ENCODE data around the gene MGRN1. TPM values are rescaled to one million over a fixed set of nuclear protein-coding genes. Genes with fewer than 3 reads are reported as not detected.

MGRN1 gene
- total and polyA plus RNA-seq, 2 of the 13 experiments (the other 11 are each of a cell fraction or from before 2014, with no cell fraction given) = 11.9 to 12.6 TPM

DNA sequence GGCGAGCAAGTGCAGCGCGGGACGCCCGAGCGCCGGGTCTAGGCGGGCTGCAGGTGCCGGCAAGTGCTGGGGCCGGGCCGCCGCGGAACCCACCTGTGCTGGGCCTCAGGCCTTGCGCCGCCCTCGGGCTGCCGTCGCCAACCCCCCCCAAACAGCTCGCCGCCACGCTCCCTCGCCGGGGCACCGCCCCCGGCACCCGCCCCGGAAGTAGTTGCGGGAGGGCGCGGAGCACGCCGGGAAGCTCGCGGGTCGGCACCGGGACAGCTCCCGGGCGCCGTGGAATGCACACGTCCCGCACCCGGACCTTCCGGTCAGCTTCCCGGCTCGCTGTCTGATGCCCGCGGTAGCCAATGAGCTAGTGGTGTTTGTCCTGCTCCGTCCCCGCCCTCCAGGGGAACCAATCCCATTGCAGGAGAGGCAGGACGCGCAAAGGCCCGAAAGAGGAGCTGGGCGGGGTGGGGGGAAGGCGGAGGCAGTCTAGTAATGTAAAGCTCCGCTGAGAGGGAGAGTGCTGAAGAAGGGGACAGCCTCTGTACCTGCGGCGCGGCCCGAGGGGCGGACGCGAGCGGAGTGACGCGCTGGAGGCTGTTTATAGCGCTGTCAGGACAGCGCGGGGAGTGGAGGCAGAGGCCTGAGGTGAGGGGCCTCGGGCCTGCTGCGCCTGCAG, 109.6 kb downstream of the MGRN1 start, which contains the start of the genes ANKS3 and DNAAF8 (continued):
- TF ChIP-seq RARG (CRISPR knock-in tag; IDR thresholded peaks at IDR 0.05; ENCODE audit: low read depth) (no peak), SSRP1 (CRISPR knock-in tag; IDR thresholded peaks at IDR 0.05) (no peak), ZNF382 (CRISPR knock-in tag; IDR thresholded peaks at IDR 0.05; ENCODE audit: borderline replicate concordance) (no peak), ZNF143 (CRISPR knock-in tag; IDR thresholded peaks at IDR 0.05) (peak; percentile 93), ZNF552 (CRISPR knock-in tag; IDR thresholded peaks at IDR 0.05; ENCODE audit: borderline replicate concordance) (no peak), ZSCAN25 (CRISPR knock-in tag; IDR thresholded peaks at IDR 0.05) (peak; percentile 26; the same call in 1 of the 2 replicates), USF2 (IDR thresholded peaks at IDR 0.05; ENCODE audit: low read depth, low read length) (no peak), USF2 (CRISPR knock-in tag; IDR thresholded peaks at IDR 0.05; ENCODE audit: borderline replicate concordance) (no peak), MEF2D (CRISPR knock-in tag; IDR thresholded peaks at IDR 0.05) (no peak), ZFP37 (CRISPR knock-in tag; IDR thresholded peaks at IDR 0.05; ENCODE audit: borderline replicate concordance) (no peak), SYNCRIP (IDR thresholded peaks at IDR 0.05; ENCODE audit: insufficient read depth, low read depth, low read length) (no peak), FOXP1 (IDR thresholded peaks at IDR 0.05) (no peak), FOXP1 (CRISPR knock-in tag; IDR thresholded peaks at IDR 0.05) (peak; percentile 12; the same call in 1 of the 2 replicates), HDAC2 (CRISPR knock-in tag; IDR thresholded peaks at IDR 0.05) (peak; percentile 62; the same call in 1 of the 2 replicates), MYNN (CRISPR knock-in tag; IDR thresholded peaks at IDR 0.05; ENCODE audit: low read depth) (no peak), KLF13 (CRISPR knock-in tag; IDR thresholded peaks at IDR 0.05) (no peak), THYN1 (CRISPR knock-in tag; IDR thresholded peaks at IDR 0.05; ENCODE audit: borderline replicate concordance, low read depth) (0 out of 2 replicates have a peak, but pooled peaks have one; percentile 16), EEA1 (CRISPR knock-in tag; IDR thresholded peaks at IDR 0.05; ENCODE audit: borderline replicate concordance) (no peak)
- TF ChIP-seq, protein P1, sequence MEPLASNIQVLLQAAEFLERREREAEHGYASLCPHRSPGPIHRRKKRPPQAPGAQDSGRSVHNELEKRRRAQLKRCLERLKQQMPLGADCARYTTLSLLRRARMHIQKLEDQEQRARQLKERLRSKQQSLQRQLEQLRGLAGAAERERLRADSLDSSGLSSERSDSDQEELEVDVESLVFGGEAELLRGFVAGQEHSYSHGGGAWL (CRISPR knock-in tag; IDR thresholded peaks at IDR 0.05) = peak; percentile 83
- TF ChIP-seq, protein P2, sequence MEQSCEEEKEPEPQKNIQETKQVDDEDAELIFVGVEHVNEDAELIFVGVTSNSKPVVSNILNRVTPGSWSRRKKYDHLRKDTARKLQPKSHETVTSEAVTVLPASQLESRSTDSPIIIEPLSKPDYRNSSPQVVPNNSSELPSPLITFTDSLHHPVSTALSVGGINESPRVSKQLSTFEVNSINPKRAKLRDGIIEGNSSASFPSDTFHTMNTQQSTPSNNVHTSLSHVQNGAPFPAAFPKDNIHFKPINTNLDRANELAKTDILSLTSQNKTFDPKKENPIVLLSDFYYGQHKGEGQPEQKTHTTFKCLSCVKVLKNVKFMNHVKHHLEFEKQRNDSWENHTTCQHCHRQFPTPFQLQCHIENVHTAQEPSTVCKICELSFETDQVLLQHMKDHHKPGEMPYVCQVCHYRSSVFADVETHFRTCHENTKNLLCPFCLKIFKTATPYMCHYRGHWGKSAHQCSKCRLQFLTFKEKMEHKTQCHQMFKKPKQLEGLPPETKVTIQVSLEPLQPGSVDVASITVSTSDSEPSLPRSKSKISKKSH (CRISPR knock-in tag; IDR thresholded peaks at IDR 0.05; ENCODE audit: borderline replicate concordance) = no peak
- TF ChIP-seq, protein P3, sequence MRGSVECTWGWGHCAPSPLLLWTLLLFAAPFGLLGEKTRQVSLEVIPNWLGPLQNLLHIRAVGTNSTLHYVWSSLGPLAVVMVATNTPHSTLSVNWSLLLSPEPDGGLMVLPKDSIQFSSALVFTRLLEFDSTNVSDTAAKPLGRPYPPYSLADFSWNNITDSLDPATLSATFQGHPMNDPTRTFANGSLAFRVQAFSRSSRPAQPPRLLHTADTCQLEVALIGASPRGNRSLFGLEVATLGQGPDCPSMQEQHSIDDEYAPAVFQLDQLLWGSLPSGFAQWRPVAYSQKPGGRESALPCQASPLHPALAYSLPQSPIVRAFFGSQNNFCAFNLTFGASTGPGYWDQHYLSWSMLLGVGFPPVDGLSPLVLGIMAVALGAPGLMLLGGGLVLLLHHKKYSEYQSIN (CRISPR knock-in tag; IDR thresholded peaks at IDR 0.05; ENCODE audit: borderline replicate concordance) = no peak
- TF ChIP-seq, protein P4, sequence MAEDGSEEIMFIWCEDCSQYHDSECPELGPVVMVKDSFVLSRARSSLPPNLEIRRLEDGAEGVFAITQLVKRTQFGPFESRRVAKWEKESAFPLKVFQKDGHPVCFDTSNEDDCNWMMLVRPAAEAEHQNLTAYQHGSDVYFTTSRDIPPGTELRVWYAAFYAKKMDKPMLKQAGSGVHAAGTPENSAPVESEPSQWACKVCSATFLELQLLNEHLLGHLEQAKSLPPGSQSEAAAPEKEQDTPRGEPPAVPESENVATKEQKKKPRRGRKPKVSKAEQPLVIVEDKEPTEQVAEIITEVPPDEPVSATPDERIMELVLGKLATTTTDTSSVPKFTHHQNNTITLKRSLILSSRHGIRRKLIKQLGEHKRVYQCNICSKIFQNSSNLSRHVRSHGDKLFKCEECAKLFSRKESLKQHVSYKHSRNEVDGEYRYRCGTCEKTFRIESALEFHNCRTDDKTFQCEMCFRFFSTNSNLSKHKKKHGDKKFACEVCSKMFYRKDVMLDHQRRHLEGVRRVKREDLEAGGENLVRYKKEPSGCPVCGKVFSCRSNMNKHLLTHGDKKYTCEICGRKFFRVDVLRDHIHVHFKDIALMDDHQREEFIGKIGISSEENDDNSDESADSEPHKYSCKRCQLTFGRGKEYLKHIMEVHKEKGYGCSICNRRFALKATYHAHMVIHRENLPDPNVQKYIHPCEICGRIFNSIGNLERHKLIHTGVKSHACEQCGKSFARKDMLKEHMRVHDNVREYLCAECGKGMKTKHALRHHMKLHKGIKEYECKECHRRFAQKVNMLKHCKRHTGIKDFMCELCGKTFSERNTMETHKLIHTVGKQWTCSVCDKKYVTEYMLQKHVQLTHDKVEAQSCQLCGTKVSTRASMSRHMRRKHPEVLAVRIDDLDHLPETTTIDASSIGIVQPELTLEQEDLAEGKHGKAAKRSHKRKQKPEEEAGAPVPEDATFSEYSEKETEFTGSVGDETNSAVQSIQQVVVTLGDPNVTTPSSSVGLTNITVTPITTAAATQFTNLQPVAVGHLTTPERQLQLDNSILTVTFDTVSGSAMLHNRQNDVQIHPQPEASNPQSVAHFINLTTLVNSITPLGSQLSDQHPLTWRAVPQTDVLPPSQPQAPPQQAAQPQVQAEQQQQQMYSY (CRISPR knock-in tag; IDR thresholded peaks at IDR 0.05) = peak; percentile 70; the same call in 1 of the 2 replicates

Measured in HepG2 (cell line).